SK-N-SH (cell line): ENCODE results near the gene RPGRIP1L. TPM values are rescaled to one million over a fixed set of nuclear protein-coding genes. Genes with fewer than 3 reads are reported as not detected.

Experiments used
- CTCF ChIA-PET: fragments of 300-600, 350-600 bp; formaldehyde crosslinking; extraction: SDS; loops from one replicate; lab custom pipeline; 2021; lab: Yijun Ruan, JAX
- POLR2A ChIA-PET: fragments of 350-600 bp; sonication (Branson Sonifier 250); formaldehyde crosslinking; extraction: SDS; loops from one replicate; lab custom pipeline; 2020; ENCODE audit warnings: antibody characterized with exemption, inconsistent platforms; lab: Yijun Ruan, JAX
- DNase-seq: peaks from one replicate; pipeline ENCODE4 v3.0.0; 2012
- H2AFZ ChIP-seq: fragments of 200-600 bp; sonication (generic); 2 replicates; pipeline ENCODE4 v1.8.1; 2016; ENCODE audit warnings: antibody characterized with exemption, mild to moderate bottlenecking, low read depth
- H3F3A ChIP-seq: fragments of 200-600 bp; sonication (generic); replicated peaks from 2 replicates; pipeline ENCODE3; 2016; ENCODE audit warnings: antibody characterized with exemption, mild to moderate bottlenecking; ENCODE audit not compliant: insufficient read depth
- H3K27ac ChIP-seq, 2 experiments: fragments of 200-500 bp in 1 of 2; fragments of 200-600 bp in 1 of 2; sonication (Bioruptor generic) in 1 of 2; sonication (generic), shearing (Covaris generic) in 1 of 2; 2 replicates each; pipeline versions ENCODE4 v1.5.1 to v1.6.1; 2014 to 2016; ENCODE audit warnings: low read depth in 2 of 2, inconsistent platforms in 1 of 2, low read length in 1 of 2, mild to moderate bottlenecking in 1 of 2, mixed read lengths in 1 of 2
- H3K27me3 ChIP-seq: fragments of 200-600 bp; sonication (generic), shearing (Covaris generic); 2 replicates; pipeline ENCODE4 v1.6.1; 2016; ENCODE audit warnings: mixed run types; ENCODE audit not compliant: insufficient read depth
- H3K36me3 ChIP-seq, 2 experiments: fragments of 200-500 bp in 1 of 2; fragments of 200-600 bp in 1 of 2; sonication (Bioruptor generic) in 1 of 2; sonication (generic) in 1 of 2; replicated peaks in 1 of 2; 2 replicates each; pipeline versions ENCODE3 to v1.5.1; 2014 to 2016; ENCODE audit warnings: low read length in 1 of 2, mild to moderate bottlenecking in 1 of 2; ENCODE audit not compliant: insufficient read depth in 2 of 2, control insufficient read depth in 1 of 2
- H3K4me1 ChIP-seq, 2 experiments: fragments of 200-500 bp in 1 of 2; fragments of 200-600 bp in 1 of 2; sonication (Bioruptor generic) in 1 of 2; sonication (generic), shearing (Covaris generic) in 1 of 2; 2 replicates each; pipeline versions ENCODE4 v1.5.1 to v1.6.1; 2014 to 2016; ENCODE audit warnings: low read depth in 1 of 2, low read length in 1 of 2, mixed run types in 1 of 2; ENCODE audit not compliant: insufficient read depth in 2 of 2, control insufficient read depth in 1 of 2
- H3K4me2 ChIP-seq: fragments of 200-600 bp; sonication (generic), shearing (Covaris generic); 2 replicates; pipeline ENCODE4 v1.6.1; 2017; ENCODE audit warnings: mixed run types
- H3K4me3 ChIP-seq, 2 experiments: fragments of 200-500 bp in 1 of 2; fragments of 200-600 bp in 1 of 2; sonication (Bioruptor generic) in 1 of 2; sonication (generic), shearing (Covaris generic) in 1 of 2; 2 replicates each; pipeline versions ENCODE4 v1.5.1 to v1.8.1; 2014 to 2016; ENCODE audit warnings: low read depth in 2 of 2, inconsistent platforms in 1 of 2, low read length in 1 of 2, mild to moderate bottlenecking in 1 of 2, mixed read lengths in 1 of 2, moderate library complexity in 1 of 2
- H3K79me2 ChIP-seq: fragments of 200-600 bp; sonication (generic); 2 replicates; pipeline ENCODE4 v1.8.1; 2017; ENCODE audit warnings: mild to moderate bottlenecking; ENCODE audit not compliant: insufficient read depth
- H3K9ac ChIP-seq: fragments of 200-600 bp; sonication (generic); 2 replicates; pipeline ENCODE4 v1.6.1; 2017; ENCODE audit warnings: mixed run types
- H3K9me2 ChIP-seq: fragments of 200-600 bp; sonication (generic); 2 replicates; pipeline ENCODE4 v1.6.1; 2017; ENCODE audit warnings: mixed run types
- H3K9me3 ChIP-seq: fragments of 200-600 bp; sonication (generic); 2 replicates; pipeline ENCODE4 v1.6.1; 2017; ENCODE audit warnings: mixed run types, mild to moderate bottlenecking, moderate library complexity
- H4K20me1 ChIP-seq: fragments of 200-600 bp; sonication (generic); 2 replicates; pipeline ENCODE4 v1.6.1; 2017; ENCODE audit warnings: mild to moderate bottlenecking, mixed run types; ENCODE audit not compliant: insufficient read depth
- CTCF ChIP-seq: fragments of 200-600 bp; sonication (generic); IDR thresholded peaks from 2 replicates; pipeline ENCODE4 v1.6.1; 2017; ENCODE audit warnings: antibody characterized with exemption, mild to moderate bottlenecking, moderate library complexity
- ELF1 ChIP-seq: IDR thresholded peaks from 2 replicates; pipeline ENCODE4 v1.4.0; 2012
- EP300 ChIP-seq, 2 experiments: IDR thresholded peaks; 2 replicates each; pipeline versions ENCODE4 v1.4.0 to v1.6.1; 2012; ENCODE audit warnings: borderline replicate concordance in 1 of 2, low read depth in 1 of 2, low read length in 1 of 2
- EZH2phosphoT487 ChIP-seq: fragments of 200-600 bp; sonication (generic); IDR thresholded peaks from 2 replicates; pipeline ENCODE4 v1.6.1; 2017; ENCODE audit warnings: low read depth, mixed run types, mild to moderate bottlenecking, antibody characterized with exemption, moderate library complexity, borderline replicate concordance
- FOXM1 ChIP-seq: IDR thresholded peaks from 2 replicates; pipeline ENCODE4 v1.4.0; 2012; ENCODE audit warnings: low read depth, mild to moderate bottlenecking
- GATA2 ChIP-seq: sonication (generic); formaldehyde crosslinking; IDR thresholded peaks from 2 replicates; pipeline ENCODE4 v1.5.0; 2020; ENCODE audit warnings: mild to moderate bottlenecking, missing genetic modification reagents
- IRF3 ChIP-seq: fragments of 150-350 bp; IDR thresholded peaks from 2 replicates; pipeline ENCODE4 v1.6.1; 2016; ENCODE audit warnings: mild to moderate bottlenecking, low read depth, low read length
- MAX ChIP-seq: IDR thresholded peaks from 2 replicates; pipeline ENCODE4 v1.4.0; 2012; ENCODE audit warnings: low read depth
- MEF2A ChIP-seq: IDR thresholded peaks from 2 replicates; pipeline ENCODE4 v1.4.0; 2012; ENCODE audit warnings: low read depth, borderline replicate concordance
- NFIC ChIP-seq: IDR thresholded peaks from 2 replicates; pipeline ENCODE4 v1.4.0; 2012; ENCODE audit warnings: borderline replicate concordance
- PBX3 ChIP-seq: IDR thresholded peaks from 2 replicates; pipeline ENCODE4; 2012
- RAD21 ChIP-seq: IDR thresholded peaks from 2 replicates; pipeline ENCODE4 v1.6.1; 2012; ENCODE audit warnings: mild to moderate bottlenecking, low read length
- RCOR1 ChIP-seq: fragments of 150-350 bp; IDR thresholded peaks from 2 replicates; pipeline ENCODE4 v1.6.1; 2017; ENCODE audit warnings: antibody characterized with exemption, low read length
- RXRA ChIP-seq: IDR thresholded peaks from 2 replicates; pipeline ENCODE4 v1.4.0; 2012; ENCODE audit warnings: low read depth, mild to moderate bottlenecking, borderline replicate concordance
- SIN3A ChIP-seq: IDR thresholded peaks from 2 replicates; pipeline ENCODE4 v1.6.1; 2012; ENCODE audit warnings: low read depth, mild to moderate bottlenecking, low read length, moderate library complexity, borderline replicate concordance
- SMC3 ChIP-seq: IDR thresholded peaks from 2 replicates; pipeline ENCODE4 v1.6.1; 2012; ENCODE audit warnings: low read depth, low read length, improper control_type of control experiment
- TCF12 ChIP-seq: IDR thresholded peaks from 2 replicates; pipeline ENCODE4 v1.4.0; 2012
- USF1 ChIP-seq: IDR thresholded peaks from 2 replicates; pipeline ENCODE4 v1.4.0; 2012; ENCODE audit warnings: low read depth, borderline replicate concordance
- USF2 ChIP-seq: fragments of 150-350 bp; IDR thresholded peaks from 2 replicates; pipeline ENCODE4 v1.6.1; 2017; ENCODE audit warnings: antibody characterized with exemption, low read length, low read depth, borderline replicate concordance
- YY1 ChIP-seq: IDR thresholded peaks from 2 replicates; pipeline ENCODE4 v1.4.0; 2012; ENCODE audit warnings: low read depth, mild to moderate bottlenecking
- WGBS: methylation state at CpG from one replicate; pipeline ENCODE4 v1.1.6; 2017; ENCODE audit warnings: low lambda C conversion rate; 5-methylcytosine and 5-hydroxymethylcytosine counted together
- polyA plus RNA-seq, 3 experiments: library from polyadenylated mRNA; depleted of rRNA; stranded (reverse); fragments of >200 nt; gene quantifications; 2 replicates each; pipeline ENCODE4 v1.2.3, GENCODE V29; 2012

RPGRIP1L gene
- polyA plus RNA-seq, 1 of the 3 experiments (the other 2 are of a cell fraction): 5.7 TPM

GRCh38 chr16:53642094-53642493 lies 61.6 kb downstream of the RPGRIP1L start:
- no peak overlapping the region for H3K4me2 ChIP-seq
- no peaks in the 10 kb centered on the region for H4K20me1 ChIP-seq
- ChIA-PET CTCF (no interaction called here), POLR2A (no interaction called here)
- no peak overlapping the region for H3K27ac ChIP-seq
- no peaks in the 10 kb centered on the region for H3K27me3 ChIP-seq
- H2AFZ ChIP-seq: no peak overlapping the region
- no peaks in the 10 kb centered on the region for H3F3A ChIP-seq
- no peaks in the 10 kb centered on the region for H3K9me2 ChIP-seq
- no peak overlapping the region for H3K4me3 ChIP-seq
- H3K4me1 ChIP-seq: no peaks in the 10 kb centered on the region
- no peak for DNase-seq
- WGBS: 97% methylated on average over 5 of the region's 5 CpGs
- no peaks in the 10 kb centered on the region for H3K79me2 ChIP-seq
- H3K36me3 ChIP-seq: peaks cover 48 to 54% of the 10 kb centered on the region in 2 experiments
- TF ChIP-seq SMC3 (no peak), IRF3 (no peak), USF1 (no peak), EP300 (IDR thresholded peaks at IDR 0.05; ENCODE audit: borderline replicate concordance in 1 of 2, low read depth in 1 of 2, low read length in 1 of 2) (no peak), MEF2A (no peak), RCOR1 (no peak), RAD21 (no peak), RXRA (no peak), YY1 (no peak), EZH2phosphoT487 (no peak), USF2 (no peak), FOXM1 (no peak), MAX (no peak)
- 0 out of 2 replicates have a peak, but pooled peaks cover 8% of the 10 kb centered on the region for H3K9me3 ChIP-seq
- H3K9ac ChIP-seq: no peak overlapping the region

GRCh38 chr16:53636978-53637377 lies 66.7 kb downstream of the RPGRIP1L start:
- POLR2A ChIA-PET: no interaction called here
- Histone ChIP-seq H3K4me1 (no peaks in the 10 kb centered on the region), H3K9me3 (no peaks in the 10 kb centered on the region), H3K36me3 (peaks cover 40 to 53% of the 10 kb centered on the region in 2 experiments), H3K27me3 (no peaks in the 10 kb centered on the region), H3K27ac (no peak overlapping the region), H3K9me2 (no peaks in the 10 kb centered on the region), H3K9ac (no peak overlapping the region), H3K4me3 (no peak overlapping the region), H3K79me2 (no peaks in the 10 kb centered on the region), H4K20me1 (no peaks in the 10 kb centered on the region), H3F3A (no peaks in the 10 kb centered on the region), H3K4me2 (no peak overlapping the region), H2AFZ (no peak overlapping the region)
- DNase-seq: no peak
- no peak for TF ChIP-seq TCF12
- no peak for TF ChIP-seq SIN3A
- no peak for TF ChIP-seq CTCF
- TF ChIP-seq RCOR1: no peak
- no peak for TF ChIP-seq EP300 (IDR thresholded peaks at IDR 0.05; ENCODE audit: borderline replicate concordance in 1 of 2, low read depth in 1 of 2, low read length in 1 of 2)
- no peak for TF ChIP-seq PBX3
- no peak for TF ChIP-seq ELF1
- TF ChIP-seq MAX: no peak
- TF ChIP-seq SMC3: no peak
- no peak for TF ChIP-seq GATA2 (CRISPR knock-in tag)
- no peak for TF ChIP-seq NFIC
- no peak for TF ChIP-seq RXRA
- WGBS: 100% methylated on average over 2 of the region's 2 CpGs
- CTCF ChIA-PET: interaction anchor here (1.2 kb wide), 1 partner anchor 12 kb away, joined by 4 read pairs; no protein-coding TSS in a partner anchor
